HG02885 (cell line): Measurements from ENCODE around the gene SMTNL2.

Experiments used
- ATAC-seq: cut with Tn5 transposase; IDR thresholded peaks from one replicate; pipeline ENCODE4 v1.9.1; 2021; ENCODE audit warnings: mild to moderate bottlenecking; ENCODE audit not compliant: unreplicated experiment, poor library complexity

Gene SMTNL2

DNA sequence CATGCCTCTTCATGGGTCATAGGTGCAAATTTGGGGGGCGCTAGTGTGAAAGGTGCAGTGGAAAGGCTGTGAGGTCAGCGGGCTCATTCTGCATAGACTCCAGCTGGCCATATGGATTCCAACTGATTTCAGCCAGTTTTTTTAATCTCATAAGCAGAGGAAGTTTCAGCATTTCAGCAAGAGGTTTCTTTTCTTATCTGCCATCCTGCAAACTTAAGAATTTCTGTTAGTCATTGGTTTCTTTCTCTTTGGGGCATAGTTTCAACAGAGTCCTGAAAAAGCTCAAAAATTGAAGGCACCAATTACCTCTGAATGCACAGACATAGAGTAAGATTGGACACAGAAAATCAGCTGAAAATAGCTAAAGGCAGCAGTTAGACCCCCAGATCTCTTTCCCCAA, 73.3 kb downstream of the SMTNL2 start:
- no peak for ATAC-seq
